ENCODE measurements around the gene OR2J3.
A peak's percentile ranks its signal among the peaks of the same experiment; 100 is the strongest.
"Not testable (repeated sequence)": the region's sequence is repeated elsewhere in the genome, so short reads cannot be mapped to it uniquely, and the experiment has no call there.

The OR2J3 gene

DNA sequence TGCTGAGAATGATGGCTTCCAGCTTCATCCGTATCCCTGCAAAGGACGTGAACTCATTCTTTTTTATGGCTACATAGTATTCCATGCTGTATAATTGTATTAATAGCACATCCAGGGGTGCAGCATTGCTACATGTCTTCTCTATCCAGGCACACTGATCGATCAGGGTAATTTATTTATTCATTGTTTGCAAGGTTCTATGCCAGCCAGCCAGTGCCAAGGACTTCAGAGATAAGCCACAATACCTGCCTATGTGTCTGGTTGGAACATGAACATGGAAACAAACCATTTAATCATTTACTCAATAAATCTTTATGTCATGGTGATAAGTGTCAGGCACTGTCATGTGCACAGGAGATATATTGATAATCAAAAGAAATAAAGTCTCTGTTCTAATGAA, 14.9 kb upstream of the OR2J3 start:
- TF ChIP-seq CTCF (IDR thresholded peaks at IDR 0.05; ENCODE audit: control insufficient read depth, extremely low read depth, insufficient read depth), result no peak
- no peak overlapping the region for H3K4me3 ChIP-seq (ENCODE audit: low read depth, low read length)
- DNase-seq (ENCODE audit: low read depth), result no peak

- no peak for TF ChIP-seq CTCF (IDR thresholded peaks at IDR 0.05; ENCODE audit: control insufficient read depth, extremely low read depth, insufficient read depth)
- no peak for DNase-seq (ENCODE audit: low read depth)
- no peak overlapping the region for H3K4me3 ChIP-seq (ENCODE audit: low read depth, low read length)
Observed at GRCh38 chr6:29097803-29098202, 10.1 kb upstream of the OR2J3 start.

- no peak for TF ChIP-seq CTCF (IDR thresholded peaks at IDR 0.05; ENCODE audit: control insufficient read depth, extremely low read depth, insufficient read depth)
- no peak for DNase-seq (ENCODE audit: low read depth)
- H3K4me3 ChIP-seq (ENCODE audit: low read depth, low read length), result no peak within 1 kb of the TSS
Observed at GRCh38 chr6:29099190-29099589, 8.7 kb upstream of the OR2J3 start, which contains the start of gene OR2J1. OR2J1 (plus strand) TSS chr6:29099490; CDS start chr6:29100943, 1,453 bp downstream.

GRCh38 chr6:29112135-29112534, 4.3 kb downstream of the OR2J3 start:
- 0 out of 2 replicates have a peak, but pooled peaks have one; percentile 7 for TF ChIP-seq CTCF (IDR thresholded peaks at IDR 0.05; ENCODE audit: control insufficient read depth, extremely low read depth, insufficient read depth)
- DNase-seq (ENCODE audit: low read depth), result no peak
- no peak overlapping the region for H3K4me3 ChIP-seq (ENCODE audit: low read depth, low read length)

- H3K4me3 ChIP-seq (ENCODE audit: low read depth, low read length); DNase-seq (ENCODE audit: low read depth): not testable (repeated sequence)
Observed at GRCh38 chr6:29114964-29115363, 7.1 kb downstream of the OR2J3 start.

GRCh38 chr6:29129326-29130012, 21.6 kb downstream of the OR2J3 start:
- TF ChIP-seq CTCF (IDR thresholded peaks at IDR 0.05; ENCODE audit: control insufficient read depth, extremely low read depth, insufficient read depth), result no peak
- DNase-seq (ENCODE audit: low read depth), result no peak

GRCh38 chr6:29130644-29131043, 22.8 kb downstream of the OR2J3 start:
- H3K4me3 ChIP-seq (ENCODE audit: low read depth, low read length), result no peak overlapping the region
- no peak for DNase-seq (ENCODE audit: low read depth)
- TF ChIP-seq CTCF (IDR thresholded peaks at IDR 0.05; ENCODE audit: control insufficient read depth, extremely low read depth, insufficient read depth), result no peak

More at GRCh38 chr6:29129326-29130012, 21.6 kb downstream of the OR2J3 start:
- no peak overlapping the region for H3K4me3 ChIP-seq (ENCODE audit: low read depth, low read length)
